Mesothelial cell of epicardium (in vitro differentiated cells): ENCODE data around the gene PSENEN. TPM values are rescaled to one million over a fixed set of nuclear protein-coding genes. Genes with fewer than 3 reads are reported as not detected.
"Not testable (repeated sequence)": the region's sequence is repeated elsewhere in the genome, so short reads cannot be mapped to it uniquely, and the experiment has no call there.

Experiments used
- DNase-seq, 2 experiments: peaks; one replicate each; pipeline ENCODE4 v3.0.0; 2021; ENCODE audit warnings: low spot score in 2 of 2; ENCODE audit not compliant: unreplicated experiment in 2 of 2
- H3K27ac Mint-ChIP-seq: 2 replicates; pipeline ENCODE4 v1.8.0; 2021; ENCODE audit warnings: mixed read lengths
- H3K27me3 Mint-ChIP-seq: 2 replicates; pipeline ENCODE4 v1.8.0; 2021; ENCODE audit warnings: low read depth, mixed read lengths
- H3K36me3 Mint-ChIP-seq: 2 replicates; pipeline ENCODE4 v1.8.0; 2021; ENCODE audit warnings: mixed read lengths
- H3K4me1 Mint-ChIP-seq: 2 replicates; pipeline ENCODE4 v1.8.0; 2021; ENCODE audit warnings: mixed read lengths
- H3K4me3 Mint-ChIP-seq: 2 replicates; pipeline ENCODE4 v1.8.0; 2021; ENCODE audit warnings: mild to moderate bottlenecking, moderate library complexity, mixed read lengths
- H3K9me3 Mint-ChIP-seq: 2 replicates; pipeline ENCODE4 v1.8.0; 2021; ENCODE audit warnings: mixed read lengths
- total RNA-seq: library from RNA; stranded (reverse); gene quantifications from 3 replicates; pipeline ENCODE4 v1.2.1, GENCODE V29; 2021
- TF ChIP-seq, protein P1 (sequence below): fragments of 200-600 bp; sonication (generic); IDR thresholded peaks from one replicate; pipeline ENCODE4 v1.5.0; 2021; ENCODE audit warnings: antibody characterized with exemption; ENCODE audit not compliant: unreplicated experiment

PSENEN gene
- total RNA-seq, 1 donor from 2014 or later = 45.2 TPM

DNA sequence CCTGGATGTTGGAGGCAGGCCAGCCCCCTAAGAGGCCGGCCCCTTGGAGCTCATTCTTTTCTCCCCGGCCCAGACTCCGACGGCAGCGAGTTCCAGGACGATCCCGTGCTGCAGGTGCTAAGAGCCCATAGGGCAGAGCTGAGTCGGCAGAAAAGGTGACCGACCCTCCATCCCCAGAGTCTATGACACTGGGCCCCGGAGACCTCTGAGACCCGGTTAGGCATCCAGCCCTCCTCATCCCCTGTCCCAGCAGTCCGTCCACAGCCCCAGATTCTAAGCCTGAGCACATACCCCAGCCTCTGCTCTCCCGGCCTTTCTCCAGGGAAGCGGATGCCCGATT lies 22.6 kb downstream of the PSENEN start:
- DNase-seq = no peak
- no peak overlapping the region for H3K27ac Mint-ChIP-seq
- peaks cover 15% of the 10 kb centered on the region for H3K36me3 Mint-ChIP-seq
- no peaks in the 10 kb centered on the region for H3K9me3 Mint-ChIP-seq
- H3K4me3 Mint-ChIP-seq = no peak overlapping the region
- no peaks in the 10 kb centered on the region for H3K27me3 Mint-ChIP-seq
- TF ChIP-seq, protein P1, sequence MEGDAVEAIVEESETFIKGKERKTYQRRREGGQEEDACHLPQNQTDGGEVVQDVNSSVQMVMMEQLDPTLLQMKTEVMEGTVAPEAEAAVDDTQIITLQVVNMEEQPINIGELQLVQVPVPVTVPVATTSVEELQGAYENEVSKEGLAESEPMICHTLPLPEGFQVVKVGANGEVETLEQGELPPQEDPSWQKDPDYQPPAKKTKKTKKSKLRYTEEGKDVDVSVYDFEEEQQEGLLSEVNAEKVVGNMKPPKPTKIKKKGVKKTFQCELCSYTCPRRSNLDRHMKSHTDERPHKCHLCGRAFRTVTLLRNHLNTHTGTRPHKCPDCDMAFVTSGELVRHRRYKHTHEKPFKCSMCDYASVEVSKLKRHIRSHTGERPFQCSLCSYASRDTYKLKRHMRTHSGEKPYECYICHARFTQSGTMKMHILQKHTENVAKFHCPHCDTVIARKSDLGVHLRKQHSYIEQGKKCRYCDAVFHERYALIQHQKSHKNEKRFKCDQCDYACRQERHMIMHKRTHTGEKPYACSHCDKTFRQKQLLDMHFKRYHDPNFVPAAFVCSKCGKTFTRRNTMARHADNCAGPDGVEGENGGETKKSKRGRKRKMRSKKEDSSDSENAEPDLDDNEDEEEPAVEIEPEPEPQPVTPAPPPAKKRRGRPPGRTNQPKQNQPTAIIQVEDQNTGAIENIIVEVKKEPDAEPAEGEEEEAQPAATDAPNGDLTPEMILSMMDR = no peak
- peaks cover 3% of the 10 kb centered on the region for H3K4me1 Mint-ChIP-seq

GRCh38 chr19:35772362-35772761 lies 26.9 kb downstream of the PSENEN start:
- not testable (repeated sequence) for DNase-seq, H3K27ac Mint-ChIP-seq, H3K4me3 Mint-ChIP-seq, H3K36me3 Mint-ChIP-seq, H3K9me3 Mint-ChIP-seq, H3K27me3 Mint-ChIP-seq
- H3K4me1 Mint-ChIP-seq = peaks cover 20% of the 10 kb centered on the region

DNA sequence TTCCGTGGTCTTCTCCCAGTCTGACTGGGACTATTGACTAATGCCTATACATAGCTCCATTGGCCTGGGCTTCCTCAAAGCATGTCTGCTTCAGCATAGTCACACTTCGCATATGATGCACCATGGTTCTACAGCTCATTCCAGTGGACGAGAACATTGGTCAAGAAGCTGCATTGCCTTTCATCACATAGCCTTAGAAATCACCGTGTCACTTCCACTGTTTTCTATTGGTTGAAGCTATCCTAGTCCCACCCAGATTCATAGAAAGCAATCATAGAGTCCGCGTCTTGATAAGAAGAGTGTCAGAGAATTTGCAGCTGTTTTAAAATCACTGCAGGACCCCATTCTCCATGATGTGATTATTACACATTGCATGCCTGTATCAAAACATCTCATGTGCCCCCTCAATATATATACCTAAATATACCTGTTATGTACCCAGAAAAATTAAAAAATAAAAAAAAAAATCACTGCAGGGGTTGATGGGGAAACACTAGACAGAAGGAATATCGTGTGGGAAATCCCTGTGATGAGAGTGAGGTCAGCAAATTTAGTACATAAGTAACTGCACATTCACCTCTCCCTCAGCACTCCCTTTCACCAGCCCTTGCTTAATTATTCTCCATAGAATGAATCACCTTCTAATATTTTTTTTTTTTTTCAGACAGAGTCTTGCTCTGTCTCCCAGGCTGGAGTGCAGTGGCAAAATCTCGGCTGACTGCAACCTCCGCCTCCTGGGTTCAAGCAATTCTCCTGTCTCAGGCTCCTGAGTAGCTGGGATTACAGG lies 27.8 kb downstream of the PSENEN start:
- no peaks in the 10 kb centered on the region for H3K9me3 Mint-ChIP-seq
- peaks cover 7% of the 10 kb centered on the region for H3K36me3 Mint-ChIP-seq
- no peaks in the 10 kb centered on the region for H3K27me3 Mint-ChIP-seq
- no peak for DNase-seq
- H3K4me1 Mint-ChIP-seq = peaks cover 19% of the 10 kb centered on the region
- no peak overlapping the region for H3K27ac Mint-ChIP-seq
- TF ChIP-seq, protein P1 = no peak
- no peak overlapping the region for H3K4me3 Mint-ChIP-seq

- no peaks in the 10 kb centered on the region for H3K9me3 Mint-ChIP-seq
- H3K4me1 Mint-ChIP-seq = peaks cover 19% of the 10 kb centered on the region
- no peak overlapping the region for H3K27ac Mint-ChIP-seq
- peak overlapping the region; percentile 71 for H3K4me3 Mint-ChIP-seq
- TF ChIP-seq, protein P1 = no peak
- no peaks in the 10 kb centered on the region for H3K27me3 Mint-ChIP-seq
- peaks cover 2% of the 10 kb centered on the region for H3K36me3 Mint-ChIP-seq
- DNase-seq = no peak
Measured at GRCh38 chr19:35774274-35775045, 29.0 kb downstream of the PSENEN start.

DNA sequence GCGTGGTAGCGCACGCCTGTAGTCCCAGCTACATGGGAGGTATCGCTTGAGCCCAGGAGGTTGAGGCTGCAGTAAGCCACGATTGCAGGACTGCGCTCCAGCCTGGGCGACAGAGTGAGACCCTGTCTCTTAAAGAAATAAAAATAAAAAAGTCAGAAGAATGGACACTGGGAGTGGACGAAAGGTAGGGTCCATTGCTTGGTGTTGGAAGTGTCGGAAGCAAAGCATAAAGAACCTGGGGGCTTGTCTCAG lies 29.5 kb downstream of the PSENEN start:
- Mint-ChIP-seq H3K27me3 (no peaks in the 10 kb centered on the region), H3K4me1 (peaks cover 19% of the 10 kb centered on the region), H3K4me3 (peak overlapping the region; percentile 71), H3K9me3 (no peaks in the 10 kb centered on the region), H3K36me3 (peaks cover 2% of the 10 kb centered on the region), H3K27ac (no peak overlapping the region)
- DNase-seq = no peak
- TF ChIP-seq, protein P1 = no peak

DNA sequence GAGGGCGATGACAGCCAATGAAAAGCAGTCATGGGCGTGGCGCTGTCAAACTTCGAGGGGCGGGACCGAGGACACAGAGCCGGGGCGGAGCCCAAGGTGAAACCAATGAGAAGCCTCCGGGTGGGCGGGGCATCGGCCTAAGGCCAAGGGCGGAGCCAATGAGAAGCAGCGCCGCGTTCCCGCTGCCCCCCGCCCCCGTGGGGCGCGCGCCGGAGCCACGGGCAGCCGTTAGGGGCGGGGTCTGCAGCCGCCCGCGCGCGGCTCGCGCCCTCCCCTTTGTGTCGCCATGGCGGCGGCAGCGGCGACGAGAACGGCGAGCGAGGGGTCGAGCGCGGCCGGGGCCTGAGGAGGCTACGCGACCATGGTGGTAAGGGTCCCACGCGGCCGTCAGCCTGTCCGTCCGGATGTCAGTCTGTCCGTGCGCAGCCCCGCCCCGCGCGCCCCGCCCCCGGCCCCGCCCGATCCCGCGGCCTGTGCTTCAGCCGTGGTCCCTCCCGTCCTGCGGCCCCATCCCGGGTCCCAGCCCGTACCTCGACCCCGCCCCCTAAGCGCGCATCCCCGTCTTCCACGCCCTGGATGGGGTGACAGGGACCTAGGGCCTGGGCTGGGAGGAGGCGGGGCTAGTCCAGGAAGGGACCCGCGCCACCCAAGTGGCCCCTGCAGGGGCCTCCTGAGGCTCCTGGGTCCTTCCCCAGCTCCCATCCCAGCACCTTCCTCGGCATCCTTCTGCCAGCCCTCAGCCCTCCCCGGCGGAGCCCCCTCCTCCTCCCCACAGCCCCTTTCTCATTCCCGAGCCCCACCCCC lies 30.0 kb downstream of the PSENEN start, which contains the start of gene ARHGAP33:
Gene ARHGAP33, plus strand, starts transcription at position 267 of the 804 bp plus-strand sequence. Its CDS starts 95 bp downstream, at position 362.
- no peaks in the 10 kb centered on the region for H3K36me3 Mint-ChIP-seq
- peak within 1 kb of the TSS; percentile 71 for H3K4me3 Mint-ChIP-seq
- H3K9me3 Mint-ChIP-seq = no peaks in the 10 kb centered on the region
- TF ChIP-seq, protein P1 = no peak
- H3K27ac Mint-ChIP-seq = peak within 1 kb of the TSS; percentile 21
- no peaks in the 10 kb centered on the region for H3K27me3 Mint-ChIP-seq
- peaks cover 19% of the 10 kb centered on the region for H3K4me1 Mint-ChIP-seq
- peak; percentile 100 for DNase-seq
